ENCODE measurements around the gene CDH3. TPM values are rescaled to one million over a fixed set of nuclear protein-coding genes. Genes with fewer than 3 reads are reported as not detected.

The CDH3 gene
- polyA plus RNA-seq, 1 experiment, result 1.1 TPM

DNA sequence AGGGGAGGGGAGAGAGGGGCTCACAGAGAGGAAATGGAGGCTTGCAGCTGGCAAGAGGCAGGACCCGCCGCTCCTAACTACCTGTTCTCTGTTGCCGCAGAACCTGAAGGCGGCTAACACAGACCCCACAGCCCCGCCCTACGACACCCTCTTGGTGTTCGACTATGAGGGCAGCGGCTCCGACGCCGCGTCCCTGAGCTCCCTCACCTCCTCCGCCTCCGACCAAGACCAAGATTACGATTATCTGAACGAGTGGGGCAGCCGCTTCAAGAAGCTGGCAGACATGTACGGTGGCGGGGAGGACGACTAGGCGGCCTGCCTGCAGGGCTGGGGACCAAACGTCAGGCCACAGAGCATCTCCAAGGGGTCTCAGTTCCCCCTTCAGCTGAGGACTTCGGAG, 53.0 kb downstream of the CDH3 start:
- TF ChIP-seq, protein P1, sequence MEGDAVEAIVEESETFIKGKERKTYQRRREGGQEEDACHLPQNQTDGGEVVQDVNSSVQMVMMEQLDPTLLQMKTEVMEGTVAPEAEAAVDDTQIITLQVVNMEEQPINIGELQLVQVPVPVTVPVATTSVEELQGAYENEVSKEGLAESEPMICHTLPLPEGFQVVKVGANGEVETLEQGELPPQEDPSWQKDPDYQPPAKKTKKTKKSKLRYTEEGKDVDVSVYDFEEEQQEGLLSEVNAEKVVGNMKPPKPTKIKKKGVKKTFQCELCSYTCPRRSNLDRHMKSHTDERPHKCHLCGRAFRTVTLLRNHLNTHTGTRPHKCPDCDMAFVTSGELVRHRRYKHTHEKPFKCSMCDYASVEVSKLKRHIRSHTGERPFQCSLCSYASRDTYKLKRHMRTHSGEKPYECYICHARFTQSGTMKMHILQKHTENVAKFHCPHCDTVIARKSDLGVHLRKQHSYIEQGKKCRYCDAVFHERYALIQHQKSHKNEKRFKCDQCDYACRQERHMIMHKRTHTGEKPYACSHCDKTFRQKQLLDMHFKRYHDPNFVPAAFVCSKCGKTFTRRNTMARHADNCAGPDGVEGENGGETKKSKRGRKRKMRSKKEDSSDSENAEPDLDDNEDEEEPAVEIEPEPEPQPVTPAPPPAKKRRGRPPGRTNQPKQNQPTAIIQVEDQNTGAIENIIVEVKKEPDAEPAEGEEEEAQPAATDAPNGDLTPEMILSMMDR (IDR thresholded peaks at IDR 0.05; ENCODE audit: insufficient read depth, low read depth, low read length), result no peak
- CTCF ChIA-PET, result interaction anchor here (1.7 kb wide), 1 partner anchor 108 kb away, joined by 9 read pairs; no protein-coding TSS in a partner anchor

DNA sequence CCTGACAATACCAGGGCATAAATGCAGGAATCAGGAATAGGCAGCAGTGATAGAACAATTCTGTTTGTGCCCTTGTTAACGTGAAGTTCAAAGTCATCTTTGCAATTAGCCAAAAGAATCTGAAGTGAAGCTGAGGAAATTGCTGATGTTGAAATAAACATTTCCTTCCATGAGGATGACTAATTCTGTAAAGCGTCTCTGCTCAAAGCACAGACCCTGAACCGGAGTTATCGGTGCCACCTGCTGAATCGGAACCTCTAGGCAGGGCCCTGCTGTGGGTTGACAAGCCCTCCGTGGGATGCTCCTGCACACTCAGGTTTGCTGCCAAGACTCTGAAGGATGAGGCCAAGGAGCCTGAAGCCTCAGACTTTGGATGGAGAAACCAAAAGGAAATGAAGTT, 55.0 kb downstream of the CDH3 start:
- no peaks in the 10 kb centered on the region; the same call in 1 of the 2 replicates for H3K27me3 ChIP-seq (ENCODE audit: control insufficient read depth, insufficient read depth, low read length)
- POLR2A ChIA-PET, result no interaction called here
- DNase-seq (ENCODE audit: low read depth), result no peak
- H3K36me3 ChIP-seq (ENCODE audit: control insufficient read depth, insufficient read depth, low read length), result no peaks in the 10 kb centered on the region
- no peak overlapping the region for H3K4me3 ChIP-seq (ENCODE audit: low read depth, low read length)
- CTCF ChIA-PET, result interaction anchor here (1.0 to 4.6 kb wide), 6 partner anchors 8 to 424 kb away, joined by 3 to 29 read pairs (median 4); no protein-coding TSS in a partner anchor
- TF ChIP-seq, protein P1 (IDR thresholded peaks at IDR 0.05; ENCODE audit: insufficient read depth, low read depth, low read length), result no peak

More for the DNA sequence above, 53.0 kb downstream of the CDH3 start:
- no peak for DNase-seq (ENCODE audit: low read depth)
- no peak overlapping the region for H3K4me3 ChIP-seq (ENCODE audit: low read depth, low read length)
- POLR2A ChIA-PET, result no interaction called here
- peaks cover 3% of the 10 kb centered on the region; the same call in 1 of the 2 replicates for H3K27me3 ChIP-seq (ENCODE audit: control insufficient read depth, insufficient read depth, low read length)
- no peaks in the 10 kb centered on the region for H3K36me3 ChIP-seq (ENCODE audit: control insufficient read depth, insufficient read depth, low read length)

GRCh38 chr16:68700831-68701230, 55.7 kb downstream of the CDH3 start:
- no peak for DNase-seq (ENCODE audit: low read depth)
- ChIA-PET POLR2A (no interaction called here), CTCF (interaction anchor here (1.3 to 4.6 kb wide), 3 partner anchors 9 to 111 kb away, joined by 3 to 29 read pairs (median 5); no protein-coding TSS in a partner anchor)

DNA sequence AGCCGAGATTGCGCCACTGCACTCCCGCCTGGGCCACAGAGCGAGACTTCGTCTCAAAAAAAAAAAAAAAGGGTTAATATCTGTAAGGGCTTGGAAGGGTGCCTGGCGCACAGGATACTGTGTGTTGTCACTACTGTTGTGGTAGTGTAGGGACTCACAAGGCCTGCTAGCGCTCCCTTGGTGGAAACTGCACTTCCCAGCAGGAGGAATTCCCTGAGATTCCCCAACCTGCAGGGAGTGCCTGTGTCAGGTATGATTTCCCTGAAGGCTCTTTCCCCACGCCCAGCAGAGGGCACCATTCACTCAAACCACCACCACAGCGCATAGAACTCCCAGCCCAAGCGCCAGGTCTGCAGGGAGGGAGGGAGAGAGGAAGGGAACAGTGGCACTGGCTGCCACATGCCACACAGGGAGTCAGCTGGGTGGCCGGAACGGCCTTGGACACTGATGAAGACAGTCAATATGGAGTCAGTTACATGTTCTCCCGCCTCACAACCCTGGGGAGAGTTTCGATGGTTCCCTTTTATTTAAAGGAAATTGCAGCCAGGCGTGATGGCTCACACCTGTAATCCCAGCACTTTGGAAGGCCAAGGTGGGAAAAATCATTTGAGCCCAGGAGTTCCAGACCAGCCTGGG, 59.2 kb downstream of the CDH3 start:
- Histone ChIP-seq H3K27me3 (ENCODE audit: control insufficient read depth, insufficient read depth, low read length) (no peaks in the 10 kb centered on the region; the same call in 1 of the 2 replicates), H3K36me3 (ENCODE audit: control insufficient read depth, insufficient read depth, low read length) (no peaks in the 10 kb centered on the region), H3K4me3 (ENCODE audit: low read depth, low read length) (no peak overlapping the region)
- TF ChIP-seq, protein P1 (IDR thresholded peaks at IDR 0.05; ENCODE audit: insufficient read depth, low read depth, low read length), result peak; percentile 85
- CTCF ChIA-PET, result interaction anchor here (1.3 to 4.6 kb wide), 4 partner anchors 87 to 144 kb away, joined by 3 to 29 read pairs (median 3); no protein-coding TSS in a partner anchor
- POLR2A ChIA-PET, result no interaction called here
- no peak for DNase-seq (ENCODE audit: low read depth)

More at GRCh38 chr16:68700831-68701230, 55.7 kb downstream of the CDH3 start:
- Histone ChIP-seq H3K27me3 (ENCODE audit: control insufficient read depth, insufficient read depth, low read length) (no peaks in the 10 kb centered on the region; the same call in 1 of the 2 replicates), H3K36me3 (ENCODE audit: control insufficient read depth, insufficient read depth, low read length) (no peaks in the 10 kb centered on the region), H3K4me3 (ENCODE audit: low read depth, low read length) (no peak overlapping the region)
- TF ChIP-seq, protein P1 (IDR thresholded peaks at IDR 0.05; ENCODE audit: insufficient read depth, low read depth, low read length), result no peak

GRCh38 chr16:68707340-68708152, 62.4 kb downstream of the CDH3 start:
- no peak overlapping the region for H3K4me3 ChIP-seq (ENCODE audit: low read depth, low read length)
- ChIA-PET POLR2A (no interaction called here), CTCF (interaction anchor here (1.0 to 2.4 kb wide), 3 partner anchors 93 to 417 kb away, joined by 3 to 9 read pairs (median 3); no protein-coding TSS in a partner anchor)
- TF ChIP-seq, protein P1 (IDR thresholded peaks at IDR 0.05; ENCODE audit: insufficient read depth, low read depth, low read length), result 0 out of 2 replicates have a peak, but pooled peaks have one; percentile 9
- no peaks in the 10 kb centered on the region for H3K36me3 ChIP-seq (ENCODE audit: control insufficient read depth, insufficient read depth, low read length)
- H3K27me3 ChIP-seq (ENCODE audit: control insufficient read depth, insufficient read depth, low read length), result peaks cover 4% of the 10 kb centered on the region; the same call in 1 of the 2 replicates
- DNase-seq (ENCODE audit: low read depth), result no peak
